H9 (cell line): ENCODE data around the gene CREB5. TPM values are rescaled to one million over a fixed set of nuclear protein-coding genes. Genes with fewer than 3 reads are reported as not detected.

Experiments
- DNase-seq: peaks from one replicate; pipeline ENCODE4 v3.0.0-alpha.2; 2017
- H2AFZ ChIP-seq: one replicate; pipeline ENCODE4 v1.6.1; 2013; ENCODE audit warnings: mild to moderate bottlenecking, low read length, control low read depth, moderate library complexity
- H2AK5ac ChIP-seq: 2 replicates; pipeline ENCODE4 v1.6.1; 2013; ENCODE audit warnings: low read length, control low read depth, mixed read lengths; ENCODE audit not compliant: insufficient read length
- H2BK120ac ChIP-seq: one replicate; pipeline ENCODE4 v1.6.1; 2013; ENCODE audit warnings: low read depth, mild to moderate bottlenecking, low read length, control low read depth, inconsistent platforms; ENCODE audit not compliant: poor library complexity, severe bottlenecking
- H2BK12ac ChIP-seq: 2 replicates; pipeline ENCODE4 v1.6.1; 2013; ENCODE audit warnings: low read length, control low read depth, mixed read lengths, low read depth; ENCODE audit not compliant: insufficient read length
- H2BK15ac ChIP-seq: 2 replicates; pipeline ENCODE4 v1.6.1; 2013; ENCODE audit warnings: low read depth, low read length, control low read depth
- H2BK20ac ChIP-seq: one replicate; pipeline ENCODE4 v1.6.1; 2013; ENCODE audit warnings: low read depth, mild to moderate bottlenecking, low read length, control low read depth, inconsistent platforms; ENCODE audit not compliant: poor library complexity, severe bottlenecking
- H2BK5ac ChIP-seq: 2 replicates; pipeline ENCODE4 v1.6.1; 2013; ENCODE audit warnings: low read length, control low read depth, mixed read lengths; ENCODE audit not compliant: insufficient read length
- H3K14ac ChIP-seq: 2 replicates; pipeline ENCODE4 v1.6.1; 2013; ENCODE audit warnings: low read length, control low read depth; ENCODE audit not compliant: insufficient read depth
- H3K18ac ChIP-seq: 2 replicates; pipeline ENCODE4 v1.6.1; 2013; ENCODE audit warnings: low read depth, mild to moderate bottlenecking, mixed read lengths, low read length, control low read depth; ENCODE audit not compliant: insufficient read length
- H3K23ac ChIP-seq: 2 replicates; pipeline ENCODE4 v1.6.1; 2013; ENCODE audit warnings: low read length, control low read depth, mixed read lengths, low read depth; ENCODE audit not compliant: insufficient read length
- H3K23me2 ChIP-seq: 2 replicates; pipeline ENCODE4 v1.6.1; 2013; ENCODE audit warnings: low read depth, mild to moderate bottlenecking, mixed read lengths, low read length, control low read depth; ENCODE audit not compliant: insufficient read length, poor library complexity, severe bottlenecking
- H3K27ac ChIP-seq: 2 replicates; pipeline ENCODE4 v1.5.1; 2013; ENCODE audit warnings: low read length, control low read depth, mixed read lengths, low read depth; ENCODE audit not compliant: insufficient read length
- H3K27me3 ChIP-seq: 2 replicates; pipeline ENCODE4 v1.6.1; 2013; ENCODE audit warnings: low read length, control low read depth, inconsistent platforms; ENCODE audit not compliant: insufficient read depth
- H3K4ac ChIP-seq: 2 replicates; pipeline ENCODE4 v1.6.1; 2013; ENCODE audit warnings: low read depth, mild to moderate bottlenecking, control low read depth, inconsistent platforms, low read length, moderate library complexity
- H3K4me1 ChIP-seq: 2 replicates; pipeline ENCODE4 v1.6.1; 2013; ENCODE audit warnings: low read length, control low read depth, inconsistent platforms; ENCODE audit not compliant: insufficient read depth
- H3K4me2 ChIP-seq: 2 replicates; pipeline ENCODE4 v1.6.1; 2013; ENCODE audit warnings: low read length, control low read depth, mixed read lengths; ENCODE audit not compliant: insufficient read length, insufficient read depth
- H3K56ac ChIP-seq: 2 replicates; pipeline ENCODE4 v1.6.1; 2013; ENCODE audit warnings: low read depth, mild to moderate bottlenecking, mixed read lengths, low read length, control low read depth; ENCODE audit not compliant: insufficient read length
- H3K79me1 ChIP-seq: 2 replicates; pipeline ENCODE4 v1.6.1; 2013; ENCODE audit warnings: low read depth, mild to moderate bottlenecking, moderate library complexity, low read length, control low read depth, inconsistent platforms; ENCODE audit not compliant: insufficient read depth, poor library complexity, severe bottlenecking
- H3K79me2 ChIP-seq: 2 replicates; pipeline ENCODE4 v1.6.1; 2013; ENCODE audit warnings: low read length, control low read depth, inconsistent platforms; ENCODE audit not compliant: insufficient read depth
- H3K9ac ChIP-seq: 2 replicates; pipeline ENCODE4 v1.6.1; 2013; ENCODE audit warnings: low read length, control low read depth, mixed read lengths; ENCODE audit not compliant: insufficient read length; ENCODE audit errors: extremely low read depth
- H3K9me3 ChIP-seq: one replicate; pipeline ENCODE4 v1.6.1; 2013; ENCODE audit warnings: low read depth, low read length, inconsistent platforms; ENCODE audit not compliant: control insufficient read depth
- H3T11ph ChIP-seq: one replicate; pipeline ENCODE4 v1.6.1; 2013; ENCODE audit warnings: mild to moderate bottlenecking, low read length, control low read depth, inconsistent platforms
- H4K20me1 ChIP-seq: one replicate; pipeline ENCODE4 v1.6.1; 2013; ENCODE audit not compliant: control insufficient read depth, insufficient read length, insufficient read depth
- H4K5ac ChIP-seq: 2 replicates; pipeline ENCODE4 v1.6.1; 2013; ENCODE audit warnings: low read depth, mild to moderate bottlenecking, mixed read lengths, low read length, control low read depth; ENCODE audit not compliant: insufficient read length
- H4K8ac ChIP-seq: replicated peaks from 2 replicates; pipeline ENCODE4 v1.6.1; 2013; ENCODE audit warnings: low read length, control low read depth, mixed read lengths, low read depth; ENCODE audit not compliant: insufficient read length
- H4K91ac ChIP-seq: 2 replicates; pipeline ENCODE4 v1.6.1; 2013; ENCODE audit warnings: low read depth, mild to moderate bottlenecking, moderate library complexity, mixed read lengths, low read length, control low read depth; ENCODE audit not compliant: insufficient read length
- H3K27ac Mint-ChIP-seq, 3 experiments: 2 replicates in 2 of 3; 3 replicates in 1 of 3; pipeline ENCODE4 v1.8.0; 2020 to 2021; ENCODE audit warnings: mixed read lengths in 3 of 3, mild to moderate bottlenecking in 1 of 3, moderate library complexity in 1 of 3
- H3K27me3 Mint-ChIP-seq: 2 replicates; pipeline ENCODE4 v1.8.0; 2021; ENCODE audit warnings: low read depth, mild to moderate bottlenecking, moderate library complexity, mixed read lengths
- H3K36me3 Mint-ChIP-seq, 3 experiments: 2 replicates in 2 of 3; 3 replicates in 1 of 3; pipeline ENCODE4 v1.8.0; 2020 to 2021; ENCODE audit warnings: low read depth in 3 of 3, mixed read lengths in 3 of 3; ENCODE audit not compliant: insufficient read depth in 1 of 3
- H3K4me1 Mint-ChIP-seq, 2 experiments: 2 replicates each; pipeline ENCODE4 v1.8.0; 2020; ENCODE audit warnings: mixed read lengths in 2 of 2
- H3K4me3 Mint-ChIP-seq, 2 experiments: 2 replicates in 1 of 2; 3 replicates in 1 of 2; pipeline ENCODE4 v1.8.0; 2020 to 2021; ENCODE audit warnings: mild to moderate bottlenecking in 2 of 2, mixed read lengths in 2 of 2, moderate library complexity in 1 of 2
- H3K9me3 Mint-ChIP-seq, 2 experiments: 2 replicates in 1 of 2; 3 replicates in 1 of 2; pipeline ENCODE4 v1.8.0; 2020; ENCODE audit warnings: mild to moderate bottlenecking in 2 of 2, mixed read lengths in 2 of 2, moderate library complexity in 1 of 2
- CTCF ChIP-seq: fragments of 200-600 bp; sonication (generic); conservative IDR thresholded peaks from 3 replicates; pipeline ENCODE4 v1.8.0; 2021; ENCODE audit warnings: antibody characterized with exemption, mild to moderate bottlenecking
- WGBS: extraction: QIAGEN DNeasy Blood & Tissue Kit; methylation state at CpG from one replicate; pipeline ENCODE4 v1.1.7; 2013; ENCODE audit warnings: missing lambda C conversion rate, low lambda C conversion rate, mixed read lengths; ENCODE audit not compliant: insufficient read length; ENCODE audit errors: extremely low coverage; 5-methylcytosine and 5-hydroxymethylcytosine counted together
- total RNA-seq: library from RNA; stranded (reverse); gene quantifications from 2 replicates; pipeline ENCODE4 v1.2.1, GENCODE V29; 2021

Gene CREB5
- total RNA-seq, 1 experiment from 2014 or later, result 4.0 TPM

GRCh38 chr7:28373990-28374389, 38.3 kb upstream of the CREB5 start:
- no peak overlapping the region for H3K56ac ChIP-seq
- no peaks in the 10 kb centered on the region for H3K79me1 ChIP-seq
- no peak overlapping the region for H2BK15ac ChIP-seq
- H3K23me2 ChIP-seq, result no peaks in the 10 kb centered on the region
- no peaks in the 10 kb centered on the region for H3K4me1 Mint-ChIP-seq
- no peak overlapping the region for H3K23ac ChIP-seq
- no peaks in the 10 kb centered on the region for H4K20me1 ChIP-seq
- no peak overlapping the region for H3K4me3 Mint-ChIP-seq
- H2BK5ac ChIP-seq, result no peak overlapping the region
- no peaks in the 10 kb centered on the region for H3K4me1 ChIP-seq
- no peaks in the 10 kb centered on the region for H3K27me3 ChIP-seq
- no peaks in the 10 kb centered on the region for H3K27me3 Mint-ChIP-seq
- H3K79me2 ChIP-seq, result no peaks in the 10 kb centered on the region
- H3K27ac Mint-ChIP-seq, result no peak overlapping the region
- no peak overlapping the region for H2BK20ac ChIP-seq
- no peaks in the 10 kb centered on the region for H3K9me3 ChIP-seq
- H2BK120ac ChIP-seq, result no peak overlapping the region
- H4K91ac ChIP-seq, result no peak overlapping the region
- H3K9me3 Mint-ChIP-seq, result no peaks in the 10 kb centered on the region
- WGBS, result no CpG with 5 or more reads among the region's 3 CpGs
- DNase-seq, result no peak
- H3K4ac ChIP-seq, result no peak overlapping the region
- H3K27ac ChIP-seq, result no peak overlapping the region
- H2AFZ ChIP-seq, result no peak overlapping the region
- H2BK12ac ChIP-seq, result no peak overlapping the region
- H3T11ph ChIP-seq, result no peak overlapping the region
- no peak overlapping the region for H3K18ac ChIP-seq
- H4K5ac ChIP-seq, result no peak overlapping the region
- H3K36me3 Mint-ChIP-seq, result no peaks in the 10 kb centered on the region; a peak in 1 of 7 replicates
- H3K9ac ChIP-seq, result no peak overlapping the region
- no peak for TF ChIP-seq CTCF
- H4K8ac ChIP-seq, result no peak overlapping the region
- no peak overlapping the region for H3K14ac ChIP-seq
- no peak overlapping the region for H3K4me2 ChIP-seq
- no peak overlapping the region for H2AK5ac ChIP-seq
